Vagina (tissue), 2 donors: ENCODE results near the gene NTM. TPM values are rescaled to one million over a fixed set of nuclear protein-coding genes. Genes with fewer than 3 reads are reported as not detected.

Experiments used
- DNase-seq, 2 donors: peaks; one replicate each; pipeline ENCODE4 v3.0.0-alpha.2; 2017; ENCODE audit errors: extremely low spot score in 2 of 2
- H3K27ac ChIP-seq: fragments of 200-600 bp; sonication (generic); one replicate; pipeline ENCODE4 v1.5.1; 2019
- H3K27me3 ChIP-seq: fragments of 200-600 bp; sonication (generic); one replicate; pipeline ENCODE4 v1.5.1; 2019
- H3K36me3 ChIP-seq, 2 donors: fragments of 200-600 bp; sonication (generic); one replicate each; pipeline ENCODE4 v1.5.1; 2017 to 2019
- H3K4me1 ChIP-seq: fragments of 200-600 bp; sonication (generic); one replicate; pipeline ENCODE4 v1.5.1; 2019
- H3K4me3 ChIP-seq, 2 donors: fragments of 200-600 bp; sonication (generic); 1 replicate in 1 of 2; 2 replicates in 1 of 2; pipeline ENCODE4 v1.5.1; 2016 to 2019
- H3K9me3 ChIP-seq: fragments of 200-600 bp; sonication (generic); one replicate; pipeline ENCODE4 v1.5.1; 2019
- POLR2A ChIP-seq, 2 donors: fragments of 450-650 bp; IDR thresholded peaks; one replicate each; pipeline ENCODE4 v1.6.1; 2017; ENCODE audit warnings: antibody characterized with exemption in 2 of 2, mild to moderate bottlenecking in 2 of 2, moderate library complexity in 2 of 2
- POLR2AphosphoS5 ChIP-seq, 2 donors: sonication (generic); formaldehyde crosslinking; IDR thresholded peaks; one replicate each; pipeline ENCODE4 v1.9.0; 2017; ENCODE audit warnings: antibody characterized with exemption in 2 of 2, mild to moderate bottlenecking in 2 of 2, low read depth in 1 of 2; ENCODE audit not compliant: insufficient read depth in 1 of 2
- intact Hi-C: fragments of 100-400 bp; cut with DNase I; formaldehyde crosslinking; loops from one replicate; pipeline ENCODE4 v1.15.1; 2023
- total RNA-seq: library from RNA; depleted of rRNA; stranded (reverse); fragments of >200 nt; gene quantifications from one replicate; pipeline ENCODE4 v1.2.3, GENCODE V29; 2016
- TF ChIP-seq, protein P1 (sequence below), 3 experiments: fragments of 450-650 bp in 2 of 3; fragments of 200-600 bp in 1 of 3; sonication (generic) in 1 of 3; IDR thresholded peaks; one replicate each; pipeline ENCODE4 v1.5.1; 2017 to 2019; ENCODE audit warnings: antibody characterized with exemption in 3 of 3, mild to moderate bottlenecking in 2 of 3, moderate library complexity in 2 of 3

The NTM gene
- total RNA-seq, 1 donor from 2014 or later, result 4.2 TPM

DNA sequence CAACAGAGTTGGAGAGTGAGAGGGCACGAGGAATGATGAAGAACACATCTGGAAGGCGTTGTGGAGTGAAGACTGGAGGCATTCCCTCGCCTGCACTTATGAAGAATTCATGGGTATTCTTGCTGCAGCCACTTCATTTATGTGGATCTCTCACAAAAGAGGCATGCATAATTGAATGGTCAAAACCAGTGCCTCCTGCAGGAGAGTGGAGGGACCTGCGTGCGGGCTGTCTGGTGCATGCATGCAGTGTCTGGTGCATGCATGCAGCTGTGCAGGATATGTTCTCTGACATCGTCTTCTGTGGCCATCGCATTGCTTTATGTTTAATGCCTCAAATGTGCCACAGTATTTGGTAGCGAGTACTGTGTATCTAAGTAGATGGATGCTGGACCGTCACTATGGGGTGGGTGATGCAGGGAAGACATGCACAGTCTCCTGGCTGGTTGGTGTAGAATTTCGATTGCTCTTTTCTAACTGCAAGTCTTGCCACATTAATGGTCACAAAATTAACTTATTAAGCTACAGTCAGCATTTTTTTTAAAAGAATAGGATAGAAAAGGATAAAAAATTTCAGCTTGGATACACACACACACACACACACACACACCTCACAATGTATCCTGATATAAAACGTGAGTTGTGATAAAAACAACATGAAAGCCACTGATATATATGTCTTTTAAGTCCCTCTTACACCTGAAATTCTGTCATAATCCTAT lies 20.9 kb upstream of the NTM start:
- Histone ChIP-seq H3K9me3 (no peaks in the 10 kb centered on the region), H3K4me1 (no peaks in the 10 kb centered on the region), H3K4me3 (no peak overlapping the region), H3K27me3 (no peaks in the 10 kb centered on the region), H3K36me3 (no peaks in the 10 kb centered on the region), H3K27ac (no peak overlapping the region)
- intact Hi-C loops, result no loop called here
- no peak for DNase-seq
- TF ChIP-seq POLR2AphosphoS5 (IDR thresholded peaks at IDR 0.05; ENCODE audit: insufficient read depth in 1 of 2, low read depth in 1 of 2) (no peak), POLR2A (IDR thresholded peaks at IDR 0.05) (no peak)
- TF ChIP-seq, protein P1, sequence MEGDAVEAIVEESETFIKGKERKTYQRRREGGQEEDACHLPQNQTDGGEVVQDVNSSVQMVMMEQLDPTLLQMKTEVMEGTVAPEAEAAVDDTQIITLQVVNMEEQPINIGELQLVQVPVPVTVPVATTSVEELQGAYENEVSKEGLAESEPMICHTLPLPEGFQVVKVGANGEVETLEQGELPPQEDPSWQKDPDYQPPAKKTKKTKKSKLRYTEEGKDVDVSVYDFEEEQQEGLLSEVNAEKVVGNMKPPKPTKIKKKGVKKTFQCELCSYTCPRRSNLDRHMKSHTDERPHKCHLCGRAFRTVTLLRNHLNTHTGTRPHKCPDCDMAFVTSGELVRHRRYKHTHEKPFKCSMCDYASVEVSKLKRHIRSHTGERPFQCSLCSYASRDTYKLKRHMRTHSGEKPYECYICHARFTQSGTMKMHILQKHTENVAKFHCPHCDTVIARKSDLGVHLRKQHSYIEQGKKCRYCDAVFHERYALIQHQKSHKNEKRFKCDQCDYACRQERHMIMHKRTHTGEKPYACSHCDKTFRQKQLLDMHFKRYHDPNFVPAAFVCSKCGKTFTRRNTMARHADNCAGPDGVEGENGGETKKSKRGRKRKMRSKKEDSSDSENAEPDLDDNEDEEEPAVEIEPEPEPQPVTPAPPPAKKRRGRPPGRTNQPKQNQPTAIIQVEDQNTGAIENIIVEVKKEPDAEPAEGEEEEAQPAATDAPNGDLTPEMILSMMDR (IDR thresholded peaks at IDR 0.05), result no peak

DNA sequence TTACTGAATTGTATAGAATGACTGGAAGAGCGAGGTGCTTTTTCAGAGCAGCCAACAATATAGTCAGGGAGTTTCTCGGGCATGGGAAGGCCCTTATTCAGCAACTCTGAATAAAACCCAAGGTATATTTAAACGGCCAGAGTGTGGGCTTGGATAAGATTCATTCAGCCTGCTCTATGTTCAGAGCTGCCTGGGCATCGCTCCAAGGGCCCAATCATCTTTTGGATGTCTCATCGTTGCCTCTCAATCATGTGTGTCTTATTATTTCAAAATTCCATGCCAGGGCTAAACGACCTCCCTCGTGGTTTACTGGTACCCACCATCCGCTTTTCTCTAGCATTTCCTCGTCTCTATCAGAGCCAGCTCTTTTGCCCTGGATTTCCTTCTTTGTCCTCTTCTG lies 19.5 kb upstream of the NTM start:
- Histone ChIP-seq H3K27ac (no peak overlapping the region), H3K27me3 (no peaks in the 10 kb centered on the region), H3K4me3 (no peak overlapping the region), H3K4me1 (no peaks in the 10 kb centered on the region), H3K9me3 (no peaks in the 10 kb centered on the region), H3K36me3 (no peaks in the 10 kb centered on the region)
- DNase-seq, result no peak
- TF ChIP-seq, protein P1 (IDR thresholded peaks at IDR 0.05), result no peak
- TF ChIP-seq POLR2A (IDR thresholded peaks at IDR 0.05), result no peak
- no peak for TF ChIP-seq POLR2AphosphoS5 (IDR thresholded peaks at IDR 0.05; ENCODE audit: insufficient read depth in 1 of 2, low read depth in 1 of 2)
- intact Hi-C loops, result no loop called here

DNA sequence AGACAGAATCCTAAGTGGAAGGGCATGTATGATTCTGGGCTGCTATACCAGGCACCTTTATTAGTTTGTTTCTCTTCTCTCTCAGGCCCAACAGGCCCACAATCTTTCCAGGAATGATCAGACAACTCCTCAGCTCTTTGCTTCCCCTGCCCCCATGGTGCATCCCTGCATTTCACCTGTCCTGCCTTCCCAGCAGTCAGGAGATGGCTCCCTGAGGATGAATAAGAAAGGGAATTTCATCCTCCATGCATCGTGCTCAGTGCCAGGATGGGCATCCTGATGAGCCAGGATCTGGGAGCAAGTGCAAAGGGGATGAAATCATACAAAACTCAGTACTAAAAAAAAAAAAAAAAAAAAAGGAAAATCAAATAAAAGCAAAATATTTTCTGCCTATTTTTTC lies 18.6 kb upstream of the NTM start:
- DNase-seq, result no peak
- Histone ChIP-seq H3K4me3 (no peak overlapping the region), H3K36me3 (no peaks in the 10 kb centered on the region), H3K9me3 (no peaks in the 10 kb centered on the region), H3K27ac (no peak overlapping the region), H3K27me3 (no peaks in the 10 kb centered on the region), H3K4me1 (no peaks in the 10 kb centered on the region)
- TF ChIP-seq POLR2AphosphoS5 (IDR thresholded peaks at IDR 0.05; ENCODE audit: insufficient read depth in 1 of 2, low read depth in 1 of 2), result no peak
- no peak for TF ChIP-seq POLR2A (IDR thresholded peaks at IDR 0.05)
- TF ChIP-seq, protein P1 (IDR thresholded peaks at IDR 0.05), result no peak
- intact Hi-C loops, result no loop called here

DNA sequence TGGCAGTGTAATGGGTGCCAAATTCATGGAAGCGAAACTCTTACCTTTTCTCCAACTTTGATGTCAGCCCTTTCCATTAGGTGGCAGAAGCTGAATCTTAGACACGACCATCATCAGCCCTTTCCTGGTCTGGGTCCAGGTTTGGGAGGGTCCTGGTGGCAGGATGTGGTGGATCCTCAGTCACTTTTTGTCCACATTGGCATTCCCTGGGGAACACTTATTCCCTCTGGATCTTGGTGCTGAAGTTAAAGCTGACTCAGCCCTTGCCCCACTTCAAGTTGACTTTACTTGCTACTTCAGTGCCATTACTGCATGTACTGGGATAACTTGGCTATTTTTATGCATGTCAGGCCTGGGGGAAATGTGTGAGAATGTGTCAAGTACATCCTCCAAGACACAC lies 16.6 kb upstream of the NTM start:
- no peak for DNase-seq
- TF ChIP-seq, protein P1 (IDR thresholded peaks at IDR 0.05), result no peak
- no peak for TF ChIP-seq POLR2A (IDR thresholded peaks at IDR 0.05)
- no peak for TF ChIP-seq POLR2AphosphoS5 (IDR thresholded peaks at IDR 0.05; ENCODE audit: insufficient read depth in 1 of 2, low read depth in 1 of 2)
- no peak overlapping the region for H3K27ac ChIP-seq
- no peaks in the 10 kb centered on the region for H3K9me3 ChIP-seq
- H3K4me1 ChIP-seq, result no peaks in the 10 kb centered on the region
- H3K4me3 ChIP-seq, result no peak overlapping the region
- no peaks in the 10 kb centered on the region for H3K27me3 ChIP-seq
- H3K36me3 ChIP-seq, result no peaks in the 10 kb centered on the region
- intact Hi-C loops, result no loop called here

DNA sequence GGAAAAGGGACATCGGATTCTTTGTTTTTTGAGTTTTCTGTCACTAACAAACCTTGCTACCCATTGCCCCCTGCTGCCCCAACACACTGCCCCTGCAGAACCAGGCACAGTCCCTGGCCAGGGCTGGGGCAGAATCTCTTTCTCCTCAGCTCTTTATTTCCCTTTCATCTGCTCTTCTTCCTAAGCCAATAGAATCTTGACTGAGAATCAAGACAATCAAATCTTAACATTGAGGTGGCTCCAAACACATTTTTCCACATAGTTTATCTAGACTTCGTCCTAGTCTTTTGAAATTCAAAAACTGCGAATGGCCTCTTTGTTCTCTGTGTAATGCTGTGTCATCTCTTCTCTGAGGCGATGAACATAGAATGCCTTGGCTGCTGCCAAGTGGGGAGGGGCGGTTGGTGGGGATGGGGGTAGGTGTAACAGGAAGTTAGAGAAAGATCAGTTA lies 16.1 kb upstream of the NTM start:
- DNase-seq, result no peak
- Histone ChIP-seq H3K36me3 (no peaks in the 10 kb centered on the region), H3K27ac (no peak overlapping the region), H3K4me3 (no peak overlapping the region), H3K27me3 (no peaks in the 10 kb centered on the region), H3K4me1 (no peaks in the 10 kb centered on the region), H3K9me3 (no peaks in the 10 kb centered on the region)
- no peak for TF ChIP-seq POLR2A (IDR thresholded peaks at IDR 0.05)
- TF ChIP-seq, protein P1 (IDR thresholded peaks at IDR 0.05), result no peak
- TF ChIP-seq POLR2AphosphoS5 (IDR thresholded peaks at IDR 0.05; ENCODE audit: insufficient read depth in 1 of 2, low read depth in 1 of 2), result no peak
- intact Hi-C loops, result no loop called here
